Mesenchymal stem cell (in vitro differentiated cells and primary cell): ENCODE results near the gene DNAH7.
"Not testable (repeated sequence)": the region's sequence is repeated elsewhere in the genome, so short reads cannot be mapped to it uniquely, and the experiment has no call there.

Experiments
- DNase-seq: peaks from one replicate; pipeline ENCODE4 v3.0.0-alpha.2; 2013
- H2AFZ ChIP-seq: one replicate; pipeline ENCODE4 v1.6.1; 2013; ENCODE audit warnings: low read depth, mild to moderate bottlenecking, control low read depth, inconsistent platforms, low read length, moderate library complexity
- H2AK5ac ChIP-seq: 2 replicates; pipeline ENCODE4 v1.6.1; 2013; ENCODE audit warnings: low read length, moderate library complexity, mild to moderate bottlenecking, inconsistent platforms; ENCODE audit not compliant: severe bottlenecking
- H2BK120ac ChIP-seq: one replicate; pipeline ENCODE4 v1.6.1; 2013; ENCODE audit warnings: low read depth, mild to moderate bottlenecking, inconsistent platforms, low read length, moderate library complexity
- H2BK12ac ChIP-seq, 2 experiments: one replicate each; pipeline ENCODE4 v1.6.1; 2013; ENCODE audit warnings: inconsistent platforms in 2 of 2, low read length in 2 of 2, mild to moderate bottlenecking in 2 of 2, moderate library complexity in 2 of 2, control low read depth in 1 of 2
- H2BK15ac ChIP-seq: one replicate; pipeline ENCODE4 v1.6.1; 2013; ENCODE audit warnings: mild to moderate bottlenecking, low read depth, inconsistent platforms; ENCODE audit not compliant: poor library complexity, severe bottlenecking
- H2BK5ac ChIP-seq: 2 replicates; pipeline ENCODE4 v1.6.1; 2013; ENCODE audit warnings: low read depth, mild to moderate bottlenecking, low read length, control low read depth, inconsistent platforms; ENCODE audit not compliant: poor library complexity, severe bottlenecking
- H3K14ac ChIP-seq, 2 experiments: one replicate each; pipeline ENCODE4 v1.6.1; 2013; ENCODE audit warnings: inconsistent platforms in 2 of 2, low read length in 2 of 2, control low read depth in 1 of 2, mild to moderate bottlenecking in 1 of 2, moderate library complexity in 1 of 2
- H3K18ac ChIP-seq, 2 experiments: one replicate each; pipeline ENCODE4 v1.6.1; 2013; ENCODE audit warnings: inconsistent platforms in 2 of 2, low read length in 2 of 2, control low read depth in 1 of 2, low read depth in 1 of 2, mild to moderate bottlenecking in 1 of 2
- H3K23ac ChIP-seq, 2 experiments: one replicate each; pipeline ENCODE4 v1.6.1; 2013; ENCODE audit warnings: inconsistent platforms in 2 of 2, low read length in 2 of 2, mild to moderate bottlenecking in 2 of 2, moderate library complexity in 2 of 2, control low read depth in 1 of 2
- H3K27ac ChIP-seq: 2 replicates; pipeline ENCODE4 v1.5.1; 2013; ENCODE audit warnings: mild to moderate bottlenecking, moderate library complexity, low read length, control low read depth, inconsistent platforms; ENCODE audit not compliant: poor library complexity, severe bottlenecking
- H3K27me3 ChIP-seq, 2 experiments: 2 replicates each; pipeline versions ENCODE4 v1.6.1 to v1.7.0; 2013; ENCODE audit warnings: low read length in 2 of 2, mild to moderate bottlenecking in 2 of 2, moderate library complexity in 2 of 2, control low read depth in 1 of 2, inconsistent platforms in 1 of 2; ENCODE audit not compliant: control insufficient read depth in 1 of 2, insufficient read depth in 1 of 2
- H3K36me3 ChIP-seq, 2 experiments: 2 replicates each; pipeline versions ENCODE4 v1.6.1 to v1.7.0; 2013; ENCODE audit warnings: low read length in 2 of 2, control low read depth in 1 of 2, inconsistent platforms in 1 of 2, low read depth in 1 of 2, mild to moderate bottlenecking in 1 of 2; ENCODE audit not compliant: insufficient read depth in 2 of 2, control insufficient read depth in 1 of 2
- H3K4ac ChIP-seq, 2 experiments: one replicate each; pipeline ENCODE4 v1.6.1; 2013; ENCODE audit warnings: inconsistent platforms in 2 of 2, low read length in 2 of 2, mild to moderate bottlenecking in 2 of 2, moderate library complexity in 2 of 2, control low read depth in 1 of 2, low read depth in 1 of 2
- H3K4me1 ChIP-seq: 2 replicates; pipeline ENCODE4 v1.6.1; 2013; ENCODE audit warnings: low read depth, low read length, control low read depth; ENCODE audit not compliant: control insufficient read depth, insufficient read depth
- H3K4me2 ChIP-seq: 2 replicates; pipeline ENCODE4 v1.6.1; 2013; ENCODE audit warnings: low read length, mild to moderate bottlenecking, inconsistent platforms; ENCODE audit not compliant: poor library complexity, severe bottlenecking
- H3K4me3 ChIP-seq, 2 experiments: 2 replicates each; pipeline versions ENCODE4 v1.5.1 to v1.7.0; 2013; ENCODE audit warnings: low read length in 2 of 2, mild to moderate bottlenecking in 2 of 2, control low read depth in 1 of 2, low read depth in 1 of 2; ENCODE audit not compliant: insufficient read depth in 1 of 2
- H3K79me1 ChIP-seq: replicated peaks from 2 replicates; pipeline ENCODE4 v1.6.1; 2013; ENCODE audit warnings: mild to moderate bottlenecking, control low read depth, low read length, inconsistent platforms; ENCODE audit not compliant: poor library complexity, severe bottlenecking
- H3K9ac ChIP-seq: 2 replicates; pipeline ENCODE4 v1.7.0; 2013; ENCODE audit warnings: mild to moderate bottlenecking, low read length, moderate library complexity
- H3K9me3 ChIP-seq: 2 replicates; pipeline ENCODE4 v1.7.0; 2013; ENCODE audit warnings: mild to moderate bottlenecking, low read length; ENCODE audit not compliant: control insufficient read depth
- H4K8ac ChIP-seq: one replicate; pipeline ENCODE4 v1.6.1; 2013; ENCODE audit warnings: inconsistent platforms, mild to moderate bottlenecking, low read length, moderate library complexity
- H4K91ac ChIP-seq: one replicate; pipeline ENCODE4 v1.6.1; 2013; ENCODE audit warnings: mild to moderate bottlenecking, low read length, inconsistent platforms
- WGBS: methylation state at CpG from one replicate; pipeline ENCODE4 v1.1.7; 2013; ENCODE audit warnings: mixed read lengths; 5-methylcytosine and 5-hydroxymethylcytosine counted together

The DNAH7 gene

DNA sequence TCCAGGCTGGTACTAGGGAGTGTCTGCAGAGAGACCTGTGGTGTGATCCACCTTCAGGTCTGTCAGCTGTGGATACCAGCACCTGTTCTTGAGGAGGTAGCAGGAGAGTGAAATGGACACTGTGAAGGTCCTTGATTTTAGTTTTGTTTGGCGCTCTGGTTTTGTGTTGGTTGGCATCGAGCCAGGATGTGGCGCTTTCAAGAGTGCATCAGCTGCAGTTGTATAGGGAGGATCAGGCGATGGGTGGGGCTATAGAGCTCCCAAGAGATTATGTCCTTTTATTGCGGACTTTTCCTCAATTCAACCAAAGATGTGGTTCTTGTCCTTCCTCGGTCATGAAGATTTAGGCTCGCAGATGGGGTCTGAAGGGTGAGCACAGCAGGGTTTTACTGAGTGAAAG lies 374.1 kb downstream of the DNAH7 start:
- Histone ChIP-seq H3K4me2 (no peak overlapping the region), H3K9ac (no peak overlapping the region), H2BK5ac (no peak overlapping the region), H2AK5ac (no peak overlapping the region), H3K4ac (no peak overlapping the region), H3K18ac (no peak overlapping the region), H3K9me3 (peaks cover under 1% of the 10 kb centered on the region), H2BK15ac (no peak overlapping the region), H3K4me1 (no peaks in the 10 kb centered on the region), H3K36me3 (peaks cover 8% of the 10 kb centered on the region in 2 experiments), H2BK12ac (no peak overlapping the region), H3K4me3 (no peak overlapping the region), H2BK120ac (no peak overlapping the region), H4K91ac (no peak overlapping the region), H3K27me3 (no peaks in the 10 kb centered on the region), H3K23ac (no peak overlapping the region), H4K8ac (no peak overlapping the region), H3K27ac (no peak overlapping the region), H2AFZ (no peak overlapping the region), H3K79me1 (peaks cover 19% of the 10 kb centered on the region), H3K14ac (no peak overlapping the region)
- 97% methylated on average over 7 of the region's 7 CpGs for WGBS
- DNase-seq = no peak

DNA sequence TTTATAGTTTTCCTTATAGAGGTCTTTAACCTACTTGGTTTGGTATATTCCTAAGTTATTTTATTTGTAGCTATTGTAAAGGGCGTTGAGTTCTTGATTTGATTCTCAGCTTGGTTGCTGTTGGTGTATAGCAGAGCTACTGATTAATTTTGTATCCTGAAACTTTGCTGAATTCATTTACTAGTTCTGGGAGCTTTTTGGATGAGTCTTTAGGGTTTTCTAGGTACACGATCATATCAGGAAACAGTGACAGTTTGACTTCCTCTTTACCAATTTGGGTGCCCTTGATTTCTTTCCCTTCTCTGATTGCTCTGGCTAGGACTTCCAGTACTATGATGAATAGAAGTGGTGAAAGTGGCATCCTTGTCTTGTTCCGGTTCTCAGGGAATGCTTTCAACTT lies 376.1 kb downstream of the DNAH7 start:
- H2BK15ac ChIP-seq, H3K4me3 ChIP-seq, H3K27me3 ChIP-seq, H3K9ac ChIP-seq, H3K4me1 ChIP-seq, H3K18ac ChIP-seq, H2AK5ac ChIP-seq, H3K4ac ChIP-seq, H4K8ac ChIP-seq, H3K23ac ChIP-seq, H4K91ac ChIP-seq, H2BK120ac ChIP-seq, H3K14ac ChIP-seq, H3K4me2 ChIP-seq, H2BK5ac ChIP-seq, DNase-seq, H2AFZ ChIP-seq, H2BK12ac ChIP-seq, H3K9me3 ChIP-seq, H3K27ac ChIP-seq: not testable (repeated sequence)
- H3K36me3 ChIP-seq = peaks cover 8 to 10% of the 10 kb centered on the region in 2 experiments
- 84% methylated on average over 1 of the region's 3 CpGs for WGBS
- H3K79me1 ChIP-seq = peaks cover 23% of the 10 kb centered on the region
